Stimulated activated CD8-positive, alpha-beta memory T cell treated with anti-CD3 and anti-CD28 coated beads, Interleukin-4, amount 100 ng/mL, for 24 hours (primary cell): ENCODE measurements around the gene SMIM10.
"Not testable (repeated sequence)": the region's sequence is repeated elsewhere in the genome, so short reads cannot be mapped to it uniquely, and the experiment has no call there.

Experiments used
- DNase-seq: peaks from one replicate; pipeline ENCODE4 v3.0.0-alpha.2; 2020; ENCODE audit warnings: low read depth

SMIM10 gene

DNA sequence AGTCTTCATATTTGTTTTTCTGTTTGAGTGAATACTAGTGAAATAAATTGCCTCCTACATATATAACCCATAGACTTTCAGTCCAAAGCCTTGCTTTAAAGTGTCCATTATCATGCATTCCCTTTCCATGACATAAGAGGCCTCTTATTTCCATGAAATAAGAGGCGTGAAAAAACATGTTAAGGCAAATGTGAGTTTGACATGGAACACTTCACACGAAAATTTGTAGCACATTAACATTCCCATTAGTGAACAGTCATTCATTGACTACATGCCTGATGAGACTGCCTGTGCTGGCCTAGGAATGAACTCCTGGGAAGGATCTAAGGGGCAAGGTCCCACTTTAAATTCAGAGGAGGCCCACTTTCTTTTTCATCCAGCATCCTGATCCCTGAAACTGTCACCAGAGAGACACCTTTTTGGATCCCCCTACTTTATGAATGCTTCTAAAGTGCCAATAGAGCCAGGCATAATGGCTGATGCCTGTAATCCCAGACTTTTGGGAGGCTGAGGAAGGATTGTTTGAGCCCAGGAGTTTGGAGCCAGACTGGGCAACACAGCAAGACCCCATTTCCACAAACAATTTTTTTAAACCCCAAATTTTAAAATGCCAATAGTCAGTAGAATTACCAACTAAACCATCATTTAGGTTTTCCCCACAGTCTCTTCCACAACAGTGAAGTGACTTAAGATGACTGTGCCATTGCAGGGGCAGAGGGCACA, 24.9 kb downstream of the SMIM10 start:
- DNase-seq = no peak

DNA sequence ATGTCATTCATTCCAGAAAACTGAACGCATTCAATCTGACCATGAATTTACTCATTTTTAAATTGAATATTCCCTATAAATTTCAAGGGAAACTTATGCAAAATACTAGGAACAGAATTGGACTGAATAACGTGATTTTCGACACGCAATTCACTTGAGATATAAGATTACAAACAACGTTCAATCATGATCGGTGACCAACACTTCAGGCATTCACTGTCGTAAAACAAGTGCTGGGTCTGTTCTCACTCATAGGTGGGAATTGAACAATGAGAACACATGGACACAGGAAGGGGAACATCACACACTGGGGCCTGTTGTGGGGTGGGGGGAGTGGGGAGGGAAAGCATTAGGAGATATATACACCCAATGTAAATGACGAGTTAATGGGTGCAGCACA, 29.1 kb downstream of the SMIM10 start:
- not testable (repeated sequence) for DNase-seq

DNA sequence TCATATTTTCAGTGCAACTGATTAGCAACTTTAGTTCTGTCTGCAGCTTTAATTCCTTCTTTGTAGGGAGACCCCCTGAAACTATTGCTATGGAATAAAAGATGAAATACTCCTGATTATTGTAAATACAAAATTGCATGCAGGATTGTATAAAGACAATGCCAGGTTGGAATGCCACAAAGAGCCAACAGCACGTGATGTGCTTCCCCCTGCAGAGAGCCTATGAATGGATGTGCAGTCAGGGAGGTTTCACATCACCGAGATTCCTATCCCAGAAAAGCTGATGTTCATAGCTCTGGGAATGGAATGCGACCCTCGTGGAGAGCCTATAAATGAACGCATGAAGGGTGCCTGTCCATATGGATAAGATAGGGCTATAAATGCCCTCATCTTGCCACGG, 33.0 kb downstream of the SMIM10 start:
- DNase-seq = not testable (repeated sequence)

DNA sequence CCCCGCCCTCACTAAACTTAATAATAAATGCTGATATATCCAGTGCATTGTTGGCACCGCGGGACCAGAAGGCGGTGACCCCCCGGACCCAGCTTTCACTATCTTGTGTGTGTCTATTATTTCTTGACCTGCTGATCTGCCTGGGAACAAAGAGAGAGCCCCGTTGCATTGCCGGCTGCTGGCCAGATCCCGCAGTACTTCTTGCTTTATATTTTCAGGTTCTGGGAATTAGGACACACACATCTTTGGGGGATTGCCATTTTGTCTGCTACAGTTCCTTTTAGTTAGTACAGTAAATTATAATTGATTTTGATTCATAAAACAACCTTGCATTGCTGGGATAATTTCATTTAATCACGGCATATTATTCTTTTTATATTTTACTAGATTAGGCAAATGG, 33.7 kb downstream of the SMIM10 start:
- no peak for DNase-seq

DNA sequence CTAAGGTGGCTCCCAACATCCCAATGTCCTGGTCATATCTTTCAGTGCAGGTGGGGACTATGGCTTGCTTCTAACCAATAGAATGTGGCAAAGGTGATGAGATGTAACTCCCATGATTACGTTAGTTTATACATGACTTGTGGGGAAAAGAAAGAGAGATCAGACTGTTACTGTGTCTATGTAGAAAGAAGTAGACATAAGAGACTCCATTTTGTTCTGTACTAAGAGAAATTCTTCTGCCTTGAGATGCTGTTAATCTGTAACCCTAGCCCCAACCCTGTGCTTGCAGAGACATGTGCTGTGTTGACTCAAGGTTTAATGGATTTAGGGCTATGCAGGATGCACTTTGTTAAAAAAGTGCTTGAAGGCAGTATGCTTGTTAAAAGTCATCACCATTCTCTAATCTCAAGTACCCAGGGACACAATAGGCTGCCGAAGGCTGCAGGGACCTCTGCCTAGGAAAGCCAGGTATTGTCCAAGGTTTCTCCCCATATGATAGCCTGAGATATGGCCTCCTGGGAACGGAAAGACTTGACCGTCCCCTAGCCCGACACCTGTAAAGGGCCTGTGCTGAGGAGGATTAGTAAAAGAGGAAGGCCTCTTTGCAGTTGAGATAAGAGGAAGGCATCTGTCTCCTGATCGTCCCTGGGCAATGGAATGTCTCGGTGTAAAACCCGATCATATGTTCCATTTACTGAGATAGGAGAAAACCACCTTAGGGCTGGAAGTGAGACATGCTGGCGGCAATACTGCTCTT, 39.6 kb downstream of the SMIM10 start:
- not testable (repeated sequence) for DNase-seq

DNA sequence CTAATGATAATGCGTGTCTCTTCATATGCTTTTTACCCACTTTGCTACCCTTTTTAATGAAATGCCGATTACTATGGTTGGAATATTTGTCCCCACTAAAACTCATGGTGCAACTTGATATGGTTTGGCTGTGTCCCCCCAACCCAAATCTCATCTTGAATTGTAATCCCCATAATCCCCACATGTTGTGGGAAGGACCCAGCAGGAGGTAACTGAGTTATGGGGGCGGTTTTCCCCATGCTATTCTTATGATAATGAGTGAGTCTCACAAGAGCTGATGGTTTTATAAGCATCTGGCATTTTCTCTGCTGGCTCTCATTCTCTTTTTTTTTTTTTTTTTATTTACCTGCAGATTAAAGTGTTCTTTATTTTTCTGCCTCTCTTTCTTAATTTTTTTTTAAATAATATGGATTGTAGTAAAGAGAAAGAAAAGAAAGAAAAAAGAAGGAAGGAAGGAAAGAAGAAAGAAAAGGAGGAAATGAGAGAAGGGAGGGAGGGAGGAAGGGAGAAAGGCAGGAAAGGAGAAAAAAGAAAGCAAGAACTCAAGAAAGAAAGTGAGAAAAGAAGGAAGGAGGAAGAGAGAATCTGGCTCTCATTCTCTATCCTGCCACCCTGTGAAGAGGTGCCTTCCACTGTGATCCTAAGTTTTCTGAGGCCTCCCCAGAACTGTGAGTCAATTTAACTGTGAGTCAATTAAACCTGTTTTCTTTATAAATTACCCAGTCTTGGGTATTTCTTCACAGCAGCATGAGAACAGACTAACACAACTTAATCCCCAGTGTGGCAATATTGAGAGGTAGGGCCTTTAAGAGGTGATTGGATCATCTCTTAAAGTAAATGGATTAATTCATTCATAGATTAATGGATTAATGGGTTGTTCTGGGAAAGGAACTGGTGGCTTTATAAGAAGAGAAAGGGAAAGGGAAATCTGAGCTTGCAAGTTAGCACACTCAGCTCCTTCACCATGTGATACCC, 50.6 kb downstream of the SMIM10 start:
- DNase-seq = not testable (repeated sequence)
